NCI-H446 (cell line): Measurements from ENCODE around the gene CALY.
A peak's percentile ranks its signal among the peaks of the same experiment; 100 is the strongest.

Experiments used
- DNase-seq, 2 experiments: peaks; one replicate each; lab custom pipeline; 2025; lab: John Stamatoyannopoulos, UW

The CALY gene

DNA sequence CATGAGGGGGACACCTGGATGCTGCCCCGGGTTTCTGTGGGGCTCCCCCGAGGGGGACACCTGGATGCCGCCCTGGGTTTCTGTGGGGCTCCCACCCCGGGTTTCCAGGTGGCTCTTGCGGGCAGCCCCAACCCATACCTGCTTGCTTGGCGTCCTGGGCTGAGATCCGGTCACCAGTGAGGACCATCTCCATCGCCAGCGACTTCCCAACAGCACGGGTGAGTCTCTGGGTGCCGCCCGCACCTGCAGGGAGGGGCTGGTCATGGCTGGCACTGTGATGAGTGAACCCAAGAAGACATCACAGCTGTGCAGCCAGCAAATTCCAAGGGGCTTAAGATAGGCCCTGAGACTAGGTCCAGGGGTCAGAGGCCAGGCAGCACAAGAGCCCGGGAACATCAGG, 30.1 kb upstream of the CALY start:
- no peak for DNase-seq

- DNase-seq: no peak
These were observed 29.4 kb upstream of the CALY start for GRCh38 chr10:133366130-133366478.

DNA sequence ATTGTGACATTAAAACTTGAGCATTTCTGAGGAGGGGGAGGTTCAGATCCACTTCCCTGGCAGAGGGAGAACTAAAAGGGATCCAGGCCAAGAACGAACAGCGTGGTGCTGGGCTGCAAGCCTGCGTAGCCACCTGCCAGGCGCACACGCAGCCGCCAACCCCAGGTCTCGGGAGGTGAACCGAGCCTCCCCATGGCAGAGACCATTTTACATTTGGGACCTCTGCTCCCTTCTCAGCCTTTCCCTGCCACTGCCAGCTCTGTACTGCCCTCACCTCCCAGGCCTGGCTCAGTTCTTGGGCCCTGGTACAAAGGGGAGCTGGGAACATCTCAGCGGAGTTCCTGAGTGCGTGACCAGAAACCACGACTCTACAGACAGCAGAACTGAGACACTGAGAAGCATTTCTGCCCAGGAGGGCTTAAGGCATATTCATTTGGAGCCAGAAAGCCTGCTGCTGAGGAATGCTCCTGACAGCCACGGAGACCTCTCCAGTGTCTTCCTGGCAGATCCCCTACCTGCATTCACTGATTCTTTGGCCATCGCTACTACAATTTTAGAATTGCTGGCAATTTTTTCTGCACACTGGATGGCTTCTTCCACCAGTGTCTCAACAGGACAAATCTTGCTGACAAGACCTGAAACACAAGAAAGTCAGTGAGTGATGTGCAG, 28.9 kb upstream of the CALY start:
- DNase-seq: peak in 1 of 2 experiments; percentile 20

DNA sequence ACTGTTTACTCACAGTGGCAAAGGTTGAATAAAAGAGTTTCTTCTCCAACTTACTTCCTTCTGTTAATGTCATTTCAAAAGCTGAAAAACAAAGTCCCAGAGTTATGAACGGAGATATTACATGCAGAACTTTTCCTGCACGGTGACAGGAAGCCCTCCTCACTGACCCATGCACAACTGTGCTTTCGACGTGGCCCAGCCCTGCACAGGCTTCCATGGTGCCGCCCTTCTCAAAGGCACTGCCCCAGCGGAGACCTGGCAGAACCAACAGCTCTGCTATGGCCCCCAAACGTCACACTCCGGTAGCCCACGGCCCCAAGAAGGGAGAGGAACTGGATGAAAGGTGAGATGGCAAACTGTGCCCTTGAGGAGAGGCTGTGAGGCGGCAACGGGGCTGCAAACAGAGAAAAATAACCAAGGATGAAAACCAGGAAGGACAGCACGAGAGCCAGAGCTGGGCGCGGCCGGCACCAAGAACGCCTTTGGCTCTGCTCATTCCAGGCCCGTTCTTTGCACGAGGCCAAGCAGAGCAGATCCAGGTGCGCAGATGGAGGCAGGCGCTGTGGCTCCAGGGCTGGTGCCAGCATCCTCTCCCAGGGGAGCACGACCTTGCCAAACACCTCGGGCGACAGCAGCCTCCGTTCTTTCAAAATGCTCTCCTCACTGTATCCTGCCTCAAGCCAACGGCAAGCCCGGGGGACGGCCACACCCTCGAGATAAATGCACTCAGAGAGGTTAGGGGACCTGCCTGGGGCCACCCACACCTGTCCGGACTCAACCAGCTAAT, 28.1 kb upstream of the CALY start:
- DNase-seq: peak in 1 of 2 experiments; percentile 7

DNA sequence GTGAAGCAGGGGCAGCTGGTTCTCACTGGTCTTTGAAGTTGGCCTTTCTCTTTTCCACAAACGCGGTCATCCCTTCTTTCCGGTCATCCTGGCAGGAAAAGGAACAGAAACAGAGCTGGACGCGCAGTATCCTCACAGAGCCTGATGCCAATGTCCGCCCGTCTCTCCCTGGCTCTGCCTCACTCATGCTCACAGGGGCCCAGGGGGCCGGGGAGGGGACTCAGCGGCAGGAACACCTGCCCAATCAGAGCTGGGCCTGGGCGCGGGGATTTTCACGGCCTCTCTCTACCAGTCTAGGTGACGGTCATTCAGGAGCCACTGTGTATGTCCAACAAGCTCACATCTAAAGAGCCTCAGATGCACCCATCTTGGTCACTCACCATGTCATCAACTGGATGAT, 26.1 kb upstream of the CALY start:
- DNase-seq: no peak

DNA sequence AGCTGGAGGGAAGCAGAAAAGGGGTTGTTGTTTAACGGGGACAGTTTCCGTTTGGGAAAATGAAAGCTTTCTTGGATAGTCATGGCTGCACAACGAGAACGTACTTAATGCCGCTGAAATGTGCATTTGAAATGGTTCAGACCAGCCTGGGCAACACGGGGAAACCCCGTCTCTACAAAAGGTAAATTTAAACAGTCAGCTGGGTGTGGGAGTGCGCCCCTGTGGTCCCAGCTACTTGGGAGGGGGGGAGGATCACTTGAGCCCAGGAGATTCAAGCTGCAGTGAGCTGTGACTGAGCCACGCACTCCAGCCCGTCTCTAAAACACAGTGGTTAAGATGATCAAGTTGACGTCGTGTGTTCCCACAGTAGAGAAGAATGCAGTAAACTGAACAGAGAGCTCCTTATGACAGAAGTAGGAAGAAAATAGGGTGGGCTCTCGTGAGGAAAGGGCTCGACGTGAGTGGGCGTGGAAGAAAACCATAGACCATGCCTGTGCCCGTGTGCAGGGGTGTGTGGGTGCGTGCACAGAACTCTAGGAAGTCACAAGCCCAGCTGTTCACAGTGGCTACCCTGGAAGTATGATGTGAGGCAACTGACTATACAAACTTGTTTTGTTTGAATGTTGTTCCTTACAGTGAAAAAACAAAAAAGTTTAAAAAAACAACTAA, 25.2 kb upstream of the CALY start:
- no peak for DNase-seq

DNA sequence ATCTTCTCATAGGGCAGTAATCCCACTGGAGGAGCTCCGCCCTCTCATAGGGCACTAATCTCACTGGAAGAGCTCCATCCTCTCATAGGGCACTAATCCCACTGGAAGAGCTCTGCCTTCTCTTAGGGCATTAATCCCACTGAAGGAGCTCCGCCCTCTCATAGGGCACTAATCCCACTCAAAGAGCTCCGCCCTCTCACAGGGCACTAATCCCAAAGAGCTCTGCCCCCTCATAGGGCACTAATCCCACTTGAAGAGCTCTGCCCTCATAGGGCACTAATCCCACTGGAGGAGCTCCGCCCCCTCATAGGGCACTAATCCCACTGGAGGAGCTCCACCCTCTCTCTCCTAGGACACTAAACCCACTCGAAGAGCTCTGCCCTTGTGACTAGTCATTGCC, 24.5 kb upstream of the CALY start:
- no peak for DNase-seq

GRCh38 chr10:133359972-133360610, 23.4 kb upstream of the CALY start:
- DNase-seq: no peak

- no peak for DNase-seq
These were observed 22.9 kb upstream of the CALY start for GRCh38 chr10:133359554-133359971.

DNA sequence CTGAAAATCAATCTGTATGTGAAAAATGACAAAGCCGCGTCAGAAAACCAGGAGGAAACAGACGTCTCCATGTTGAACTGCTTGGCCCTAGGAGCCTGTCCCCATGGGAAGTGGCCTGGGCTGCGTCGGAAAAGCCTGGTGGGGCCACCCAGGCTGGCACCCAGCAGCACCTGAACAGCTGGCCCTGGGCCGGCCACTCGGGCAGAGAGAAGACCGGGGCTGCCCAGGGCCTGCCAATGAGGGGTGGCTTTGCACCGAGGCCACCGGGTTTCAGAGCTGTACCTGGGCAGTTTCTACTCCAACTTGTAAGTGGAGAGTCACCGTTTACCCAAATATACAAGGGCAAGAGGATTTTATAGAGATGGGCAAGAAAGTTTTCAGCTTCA, 22.2 kb upstream of the CALY start:
- DNase-seq: no peak

DNA sequence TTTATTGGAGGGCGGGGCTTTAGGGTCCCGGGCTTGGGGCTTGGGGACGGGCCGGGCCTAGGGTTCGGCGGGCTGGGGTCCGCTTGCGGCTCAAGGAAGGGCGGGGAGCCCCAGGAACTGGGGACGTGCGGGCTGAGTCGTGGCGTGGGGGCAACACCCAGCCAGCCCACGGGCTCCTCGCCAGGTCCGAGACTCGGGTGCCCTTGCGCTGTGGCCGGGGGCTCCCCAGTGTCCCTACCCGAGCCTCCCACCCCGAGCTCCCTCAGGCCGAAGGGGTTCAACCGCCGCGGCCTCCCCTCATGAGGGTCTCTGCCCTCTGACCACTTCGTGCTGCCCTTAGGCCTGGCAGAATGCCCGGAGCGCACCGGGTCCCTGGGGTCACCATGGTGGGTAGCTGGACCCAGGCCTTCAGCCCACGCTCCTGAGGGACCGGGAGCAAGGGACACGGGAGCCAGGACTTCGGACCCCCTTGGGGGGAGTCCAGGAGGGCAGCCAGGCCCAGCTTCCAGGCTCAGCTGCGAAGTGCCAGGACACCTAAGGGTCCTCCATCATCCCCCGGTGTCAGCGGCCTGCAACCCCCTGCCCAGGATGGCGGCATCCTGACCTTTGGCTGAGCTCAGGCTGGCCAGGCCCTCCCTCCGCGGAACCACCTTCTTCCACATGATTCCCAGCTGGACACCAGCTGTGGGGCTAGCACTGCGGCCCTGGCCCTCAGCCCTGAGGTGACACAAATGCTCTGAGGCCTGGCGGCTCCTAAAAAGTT, 21.6 kb upstream of the CALY start:
- no peak for DNase-seq

DNA sequence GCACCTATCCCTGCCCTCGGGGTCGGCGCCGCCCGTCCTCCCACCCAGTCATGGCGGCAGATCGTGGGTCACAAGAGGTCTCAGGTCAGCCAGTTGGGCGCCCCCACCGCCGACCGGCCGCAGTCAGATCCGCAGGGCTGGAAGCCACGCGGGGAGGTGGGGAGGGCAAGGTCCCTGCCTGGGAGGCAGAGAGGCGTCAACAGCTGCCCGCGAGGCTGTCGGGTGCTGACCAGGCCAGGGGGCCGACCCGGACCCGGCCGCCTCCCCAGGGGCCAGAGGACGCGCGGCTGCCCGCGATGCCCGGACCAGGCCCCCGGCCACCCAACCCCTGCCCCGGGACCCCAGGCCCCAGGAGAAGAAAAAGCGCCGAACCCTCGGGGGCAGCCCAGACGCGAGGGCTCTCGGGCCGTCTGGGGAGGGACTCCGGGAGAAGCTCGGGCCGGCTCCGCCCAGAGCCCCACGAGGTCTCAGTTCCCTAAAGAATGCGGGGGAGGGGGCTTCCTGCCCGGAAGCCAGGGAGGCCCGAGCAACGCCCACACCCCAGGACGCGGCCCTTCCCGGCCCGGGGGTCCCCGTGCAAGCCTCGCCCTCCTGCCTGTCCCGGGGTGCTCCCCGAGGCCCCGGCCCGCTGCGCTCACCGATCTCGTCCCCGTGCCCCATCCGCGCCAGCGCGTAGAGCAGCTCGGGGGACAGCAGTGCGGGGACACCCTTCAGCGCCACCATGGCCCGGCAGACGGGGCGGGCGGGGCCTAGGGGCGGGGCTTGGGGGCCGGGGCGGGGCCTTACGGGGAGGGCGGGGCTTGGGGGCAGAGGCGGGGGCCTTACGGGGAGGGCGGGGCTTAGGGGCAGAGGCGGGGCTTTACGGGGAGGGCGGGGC, 20.8 kb upstream of the CALY start, which contains the start of gene FUOM:
FUOM (minus strand) TSS at position 735 of the 877 bp plus-strand sequence; CDS start at position 723, 12 bp downstream.
- peak in 1 of 2 experiments; percentile 31 for DNase-seq

GRCh38 chr10:133356549-133357284, 20.0 kb upstream of the CALY start:
- no peak for DNase-seq

DNA sequence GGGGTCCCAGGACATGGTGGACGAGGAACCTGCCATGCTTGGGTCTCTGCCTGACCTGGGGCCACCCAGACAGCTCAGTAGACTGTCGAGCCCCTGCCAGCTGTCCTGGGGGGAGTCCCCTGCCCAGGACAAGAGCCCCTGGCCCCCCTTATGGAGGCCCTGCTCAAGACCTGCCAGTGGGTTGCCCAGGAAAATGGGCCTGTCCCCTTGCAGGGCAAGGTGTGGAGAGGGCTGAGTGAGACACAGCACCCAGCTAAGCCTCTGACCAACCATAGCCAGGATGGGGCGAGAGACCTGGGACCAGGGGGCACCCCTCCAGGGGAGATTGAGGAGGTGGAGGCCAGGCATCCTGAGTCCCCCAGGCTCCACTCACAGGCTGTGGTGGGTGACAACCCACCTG, 19.3 kb upstream of the CALY start:
- DNase-seq: no peak

GRCh38 chr10:133355266-133355665, 18.6 kb upstream of the CALY start:
- no peak for DNase-seq

GRCh38 chr10:133354672-133355240, 18.1 kb upstream of the CALY start:
- no peak for DNase-seq

GRCh38 chr10:133353988-133354605, 17.4 kb upstream of the CALY start:
- DNase-seq: no peak

- DNase-seq: no peak
These were observed 16.7 kb upstream of the CALY start for GRCh38 chr10:133353202-133353959.
